Right kidney (tissue), 1 donor: ENCODE results near the gene FBXL5.

Experiments
- DNase-seq: peaks from one replicate; pipeline ENCODE4 v3.0.0-alpha.2; 2016

Gene FBXL5

DNA sequence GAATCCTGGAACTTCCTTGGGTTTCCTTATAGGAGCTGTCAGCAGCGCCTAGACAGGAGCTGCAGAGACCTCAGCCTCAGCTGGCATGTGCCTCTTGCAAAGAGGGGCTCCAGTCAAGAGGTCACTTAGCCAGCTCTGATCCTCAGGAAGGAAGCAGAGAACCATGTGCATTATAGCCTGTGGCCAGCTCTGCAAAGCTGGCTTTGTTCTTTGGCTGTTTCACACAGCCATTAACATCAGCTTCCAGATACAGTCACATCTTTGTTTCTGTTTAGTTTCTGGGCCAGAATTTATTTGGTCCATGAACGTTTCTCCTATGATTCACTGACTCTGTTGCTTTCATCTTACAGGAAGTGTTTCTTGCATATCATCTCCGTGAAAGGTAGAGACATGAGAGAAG is 93.0 kb downstream of the FBXL5 start:
- no peak for DNase-seq

DNA sequence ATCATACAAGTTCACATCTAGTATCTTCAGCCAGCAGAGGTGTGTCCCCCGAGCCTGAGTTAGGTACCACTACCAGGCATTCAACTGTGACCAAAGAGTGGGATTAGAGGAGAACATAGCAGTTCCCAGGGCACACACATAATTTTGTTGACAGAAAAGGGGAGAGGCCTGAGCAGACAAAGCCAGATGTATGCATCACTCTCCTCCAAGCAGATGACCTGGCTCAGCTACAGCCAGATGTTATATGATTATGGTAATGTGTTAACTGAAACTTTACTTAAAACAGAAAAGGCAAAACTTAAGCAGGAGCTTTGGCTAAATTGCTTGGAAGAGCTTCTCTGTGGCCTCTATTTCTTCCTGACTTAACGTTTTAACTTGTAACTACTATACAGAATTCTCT is 96.6 kb downstream of the FBXL5 start:
- DNase-seq, result no peak

DNA sequence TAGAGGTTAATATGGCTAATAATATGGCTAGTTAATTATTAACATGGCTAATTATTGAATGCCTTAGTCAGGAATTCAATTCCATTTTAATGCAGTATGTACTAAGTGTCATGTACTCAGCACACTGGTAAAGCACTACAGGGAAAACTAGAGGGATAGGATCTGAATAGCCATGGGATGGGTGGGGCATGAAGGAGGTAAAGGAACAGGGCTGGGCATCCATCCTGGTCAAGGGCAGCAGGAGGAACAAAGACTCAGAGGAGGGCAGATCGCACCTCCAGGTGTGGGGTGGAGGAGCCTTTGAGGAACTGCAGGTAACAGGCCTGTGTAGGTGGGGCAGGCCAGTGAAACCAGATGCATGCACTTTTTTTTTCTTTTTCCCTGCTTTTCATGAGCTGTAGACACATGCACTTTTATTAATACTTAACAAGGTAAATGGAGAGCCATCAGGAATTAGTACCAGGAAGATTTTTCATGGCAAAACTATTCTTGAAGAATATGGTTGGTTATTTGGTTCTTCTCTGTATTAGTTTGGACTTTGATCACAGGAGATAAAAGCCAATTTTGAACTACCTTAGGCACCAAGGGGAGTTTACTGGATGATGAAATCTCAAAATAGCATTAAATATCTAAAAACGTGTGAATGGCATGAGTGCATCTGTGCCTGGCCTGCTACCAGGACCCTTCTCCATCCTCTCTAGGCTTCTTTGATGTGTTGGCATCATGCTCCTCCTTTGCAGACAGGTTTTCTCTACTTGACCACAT is 97.2 kb downstream of the FBXL5 start:
- DNase-seq, result no peak

DNA sequence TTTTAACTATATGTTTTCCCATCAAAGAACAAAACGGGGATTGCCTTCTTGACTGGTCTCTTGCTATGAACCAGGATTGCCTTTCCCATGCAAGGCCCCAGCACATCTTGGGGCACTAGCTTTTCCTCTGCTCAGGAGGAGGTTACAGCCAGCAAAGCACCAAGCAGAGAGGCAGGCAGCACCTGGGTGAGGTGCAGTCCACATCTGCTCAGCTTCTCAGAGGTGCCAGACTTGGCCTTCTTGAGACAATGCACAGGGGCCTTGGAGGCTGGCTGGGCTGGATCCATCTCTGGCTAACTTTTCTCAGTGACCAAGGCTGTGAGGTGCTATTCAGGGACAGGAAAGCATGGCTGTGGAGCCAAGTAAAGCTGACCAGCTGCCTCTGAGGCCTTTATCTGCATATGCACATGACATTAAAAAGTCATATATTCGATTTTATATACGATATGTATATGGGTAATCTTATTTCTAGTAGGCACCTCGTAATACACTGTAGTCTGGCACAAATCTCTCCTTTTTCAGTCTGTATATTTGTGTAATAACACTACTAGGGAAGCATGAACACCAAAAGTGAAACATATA is 98.6 kb downstream of the FBXL5 start:
- no peak for DNase-seq
